GM19328 (cell line): ENCODE data around the gene MT1E.
"Not testable (repeated sequence)": the region's sequence is repeated elsewhere in the genome, so short reads cannot be mapped to it uniquely, and the experiment has no call there.

ENCODE experiments used
- ATAC-seq: cut with Tn5 transposase; IDR thresholded peaks from one replicate; pipeline ENCODE4 v1.9.1; 2021; ENCODE audit warnings: mild to moderate bottlenecking, moderate library complexity; ENCODE audit not compliant: unreplicated experiment

The MT1E gene

DNA sequence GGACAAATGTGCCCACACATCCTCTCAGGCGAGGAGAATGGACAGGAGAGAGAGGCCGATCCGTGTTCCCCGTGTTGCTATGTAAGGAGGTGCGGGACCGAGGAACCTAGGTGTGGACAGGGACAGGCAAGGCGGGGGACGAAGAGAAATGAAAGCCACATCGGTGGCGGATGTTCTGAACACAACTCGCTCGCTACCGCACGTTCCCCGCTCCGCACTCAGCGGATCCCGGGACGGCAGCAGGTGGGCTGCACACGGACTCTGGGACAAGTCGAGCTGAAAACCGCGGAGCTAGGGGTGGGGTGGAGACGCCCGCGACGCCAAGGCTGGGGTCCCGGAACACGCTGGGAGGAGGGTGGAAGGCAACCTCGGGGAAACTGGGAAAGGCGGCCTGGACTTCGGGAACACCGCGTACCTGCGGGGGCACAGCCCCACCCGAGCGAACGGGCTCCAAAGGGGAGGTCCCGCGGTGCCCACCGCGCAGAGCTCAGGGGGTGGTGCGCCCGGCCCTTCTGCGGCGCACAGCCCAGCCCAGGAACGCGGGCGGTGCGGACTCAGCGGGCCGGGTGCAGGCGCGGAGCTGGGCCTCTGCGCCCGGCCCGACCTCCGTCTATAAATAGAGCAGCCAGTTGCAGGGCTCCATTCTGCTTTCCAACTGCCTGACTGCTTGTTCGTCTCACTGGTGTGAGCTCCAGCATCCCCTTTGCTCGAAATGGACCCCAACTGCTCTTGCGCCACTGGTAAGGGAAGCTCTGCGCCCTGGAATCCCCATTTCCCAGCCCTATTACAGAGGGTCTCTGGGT lies at the start of gene MT1E:
TSS of gene MT1E (plus strand) at position 642 of the 803 bp plus-strand sequence. CDS start at position 713, 71 bp downstream.
- peak; percentile 48 for ATAC-seq

DNA sequence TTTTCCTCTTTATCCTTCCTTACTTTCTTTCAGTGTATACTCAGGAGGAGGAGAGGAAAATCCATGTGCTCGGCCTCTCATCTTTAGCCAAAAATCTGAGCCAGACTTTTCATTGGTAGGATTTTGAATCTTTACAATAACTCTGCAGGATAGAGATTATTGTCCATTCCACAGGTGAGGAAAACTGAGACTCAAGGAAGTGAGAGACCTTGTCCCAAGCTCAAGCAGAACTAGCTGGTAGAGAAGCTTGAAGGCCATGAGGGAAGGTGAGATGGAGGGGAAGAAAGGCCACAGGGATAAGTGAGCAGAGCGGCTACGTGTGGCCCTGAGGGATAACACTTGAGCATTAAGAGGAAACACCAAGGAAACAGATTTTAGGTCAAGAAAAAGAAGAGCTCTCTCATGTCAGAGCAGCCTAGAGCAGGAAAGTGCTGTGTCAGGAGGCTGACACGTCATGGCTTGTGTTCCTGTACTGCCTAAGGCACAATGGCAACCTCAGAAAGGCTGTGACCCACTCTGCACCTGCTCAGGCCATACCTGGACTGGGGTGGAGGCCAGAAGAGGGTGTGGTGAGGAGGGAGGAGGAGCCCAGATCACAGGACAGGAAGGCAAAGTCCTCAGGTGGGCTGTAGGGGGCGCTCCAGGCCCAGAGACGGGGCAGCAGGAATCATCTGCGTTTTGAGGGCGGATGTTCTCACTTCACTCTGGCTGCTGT lies 48.8 kb upstream of the MT1E start:
- ATAC-seq, result peak; percentile 75

DNA sequence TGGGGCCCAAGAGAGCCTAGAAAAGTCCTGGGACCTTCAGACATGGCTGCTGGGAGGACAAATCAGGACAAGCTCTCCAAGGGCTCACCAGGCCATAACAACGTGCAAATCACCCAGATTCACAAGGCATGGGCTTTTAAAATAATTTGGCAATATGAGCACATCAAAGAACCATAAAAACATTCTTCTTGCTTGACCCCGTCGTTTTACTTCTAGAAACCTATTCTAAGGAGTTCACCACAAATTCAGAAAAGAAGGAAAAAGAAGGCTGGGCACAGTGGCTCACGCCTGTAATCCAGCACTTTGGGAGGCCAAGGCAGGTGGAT lies 48.3 kb upstream of the MT1E start:
- ATAC-seq, result no peak

DNA sequence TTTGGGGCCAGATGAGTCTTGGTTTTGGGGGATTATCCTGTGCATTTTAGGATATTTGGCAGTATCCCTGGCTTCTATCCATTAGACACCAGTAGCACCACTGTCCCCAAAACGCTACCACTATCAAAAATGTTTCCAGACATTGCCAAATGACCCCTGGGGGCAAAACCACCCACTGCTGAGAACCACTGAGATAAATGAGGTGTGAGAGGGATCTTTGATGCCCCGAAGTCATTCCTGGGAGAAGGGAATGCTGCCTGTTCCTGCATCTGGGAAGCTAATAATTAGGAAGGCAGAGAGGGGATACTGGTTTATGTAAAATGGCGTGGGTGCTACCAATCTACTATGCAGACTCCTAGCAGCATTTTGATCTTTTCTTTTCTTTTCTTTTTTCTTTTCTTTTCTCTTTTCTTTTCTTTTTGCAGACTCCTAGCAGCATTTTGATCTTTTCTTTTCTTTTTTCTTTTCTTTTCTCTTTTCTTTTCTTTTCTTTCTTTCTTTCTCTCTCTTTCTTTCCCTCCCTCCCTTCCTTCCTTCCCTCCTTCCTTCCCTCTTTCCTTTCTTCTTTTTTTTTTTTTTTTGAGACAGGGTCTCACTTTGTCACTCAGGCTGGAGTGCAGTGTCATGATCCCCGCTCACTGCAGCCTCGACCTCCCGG lies 45.1 kb upstream of the MT1E start:
- no peak for ATAC-seq

GRCh38 chr16:56582911-56583310 lies 42.7 kb upstream of the MT1E start:
- ATAC-seq, result not testable (repeated sequence)

- no peak for ATAC-seq
Measured at GRCh38 chr16:56583351-56584168, 42.0 kb upstream of the MT1E start.

DNA sequence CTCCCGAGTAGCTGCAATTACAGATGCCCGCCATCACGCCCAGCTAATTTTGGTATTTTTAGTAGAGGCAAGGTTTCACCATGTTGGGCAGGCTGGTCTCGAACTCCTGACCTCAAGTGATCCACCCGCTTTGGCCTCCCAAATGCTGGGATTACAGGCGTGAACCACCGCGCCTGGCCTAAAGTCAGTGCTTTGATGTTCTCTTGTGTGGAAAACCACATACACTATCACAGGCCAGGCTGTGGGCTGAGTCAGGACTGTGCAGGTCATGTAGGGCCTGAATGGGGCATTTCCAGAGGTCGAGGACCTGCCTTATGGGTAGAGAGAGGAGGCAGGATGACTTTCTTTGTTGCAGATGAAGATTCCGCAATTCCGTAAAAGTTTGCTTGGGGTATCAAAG lies 41.3 kb upstream of the MT1E start:
- no peak for ATAC-seq

DNA sequence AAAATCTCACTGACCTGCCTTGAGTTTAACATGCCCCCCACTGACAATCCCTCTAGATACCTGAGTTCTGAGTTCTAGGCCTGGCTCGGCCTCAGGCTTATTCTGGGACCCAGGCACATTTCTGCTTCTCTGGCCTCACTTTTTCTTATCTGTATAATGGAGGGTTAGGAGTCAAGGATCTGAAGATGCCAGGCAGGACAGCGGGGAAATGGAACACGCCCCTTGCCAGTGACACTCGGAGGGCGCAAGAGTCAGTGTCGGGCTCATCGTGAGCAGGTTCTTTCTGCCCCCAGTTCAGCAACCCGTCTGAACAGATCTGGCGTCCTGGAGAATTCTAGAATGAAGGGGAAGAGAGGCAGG lies 36.8 kb upstream of the MT1E start:
- ATAC-seq, result no peak

GRCh38 chr16:56589141-56590039 lies 36.2 kb upstream of the MT1E start, which contains the start of gene MT3:
Gene MT3, plus strand, starts transcription at chr16:56589528. Its CDS starts 63 bp downstream, at chr16:56589591.
- ATAC-seq, result no peak

DNA sequence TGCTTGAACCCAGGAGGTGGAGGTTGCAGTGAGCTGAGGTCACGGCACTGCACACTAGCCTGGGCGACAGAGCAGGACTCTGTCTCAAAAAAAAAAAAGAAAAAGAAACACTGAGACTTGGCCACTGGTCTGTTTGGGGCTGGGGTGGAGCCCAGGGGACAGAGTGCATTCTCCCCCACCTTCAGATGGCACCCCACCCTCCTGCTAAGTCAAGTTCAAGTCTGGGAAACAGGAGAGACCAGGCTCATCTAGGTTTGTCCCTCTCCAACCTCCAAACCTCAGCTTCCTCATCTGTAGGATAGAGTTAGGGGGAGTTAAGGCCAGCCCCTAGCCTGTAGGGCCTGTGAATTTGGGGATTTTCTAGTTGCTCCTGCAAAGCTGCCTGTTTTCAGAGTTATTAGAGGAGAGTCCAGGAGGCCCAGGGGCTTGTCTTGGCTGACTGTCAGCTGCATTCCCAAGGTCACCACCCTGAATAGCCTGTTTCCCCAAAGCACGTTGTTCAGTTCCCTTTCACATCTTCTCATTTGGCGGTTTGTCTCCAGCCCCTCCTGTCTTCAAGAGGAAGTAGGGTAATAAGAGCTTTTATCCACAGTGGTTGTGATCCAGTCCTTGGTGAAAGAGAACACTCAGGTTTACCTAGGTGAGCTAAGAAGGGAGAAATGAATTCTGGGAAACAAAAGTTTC lies 34.1 kb upstream of the MT1E start:
- ATAC-seq, result no peak

DNA sequence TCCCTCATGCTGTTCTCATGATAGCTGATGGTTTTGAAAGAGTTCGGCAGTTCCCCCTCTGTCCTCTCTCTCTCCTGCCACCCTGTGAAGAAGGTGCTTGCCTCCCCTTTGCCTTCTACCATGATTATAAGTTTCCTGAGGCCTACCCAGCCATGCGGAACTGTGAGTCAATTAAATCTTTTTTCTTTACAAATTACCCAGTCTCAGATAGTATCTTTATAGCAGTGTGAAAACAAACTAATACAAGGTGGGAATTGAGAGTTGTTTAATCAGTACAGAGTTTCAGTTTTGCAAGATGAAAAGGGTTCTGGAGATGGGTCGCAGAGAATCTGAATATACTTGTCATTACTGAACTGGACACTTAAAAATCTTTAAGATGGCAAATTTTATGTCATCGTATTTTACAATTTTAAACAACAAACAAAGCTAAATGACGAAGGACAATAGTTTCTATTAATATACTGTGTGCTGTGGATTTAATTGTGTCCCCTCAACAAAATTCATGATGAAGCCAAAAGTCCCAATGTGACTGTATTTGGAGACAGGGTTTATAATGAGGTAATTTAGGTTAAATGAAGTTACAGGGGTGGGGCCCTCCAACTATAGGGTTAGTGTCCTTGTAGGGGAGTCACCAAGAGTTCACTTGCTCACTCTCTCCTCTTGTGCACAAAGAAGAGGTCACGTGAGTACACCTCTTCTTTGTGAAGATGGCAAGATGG lies 31.8 kb upstream of the MT1E start:
- no peak for ATAC-seq

DNA sequence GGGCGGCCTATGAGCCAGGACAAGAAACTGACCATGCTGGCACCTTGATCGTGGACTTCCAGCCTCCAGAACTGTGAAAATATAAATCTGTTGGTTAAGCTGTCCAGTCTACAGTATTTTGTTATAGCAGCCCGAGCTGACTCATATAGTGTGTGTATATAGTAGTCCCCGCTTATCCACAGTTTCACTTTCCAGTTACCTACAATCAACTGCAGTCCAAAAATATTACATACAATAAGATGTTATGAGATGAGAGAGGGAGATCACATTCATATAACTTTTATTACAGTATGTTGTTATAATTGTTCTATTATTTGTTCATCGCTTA lies 31.3 kb upstream of the MT1E start:
- no peak for ATAC-seq

GRCh38 chr16:56600398-56600999 lies 25.1 kb upstream of the MT1E start:
- ATAC-seq, result no peak

DNA sequence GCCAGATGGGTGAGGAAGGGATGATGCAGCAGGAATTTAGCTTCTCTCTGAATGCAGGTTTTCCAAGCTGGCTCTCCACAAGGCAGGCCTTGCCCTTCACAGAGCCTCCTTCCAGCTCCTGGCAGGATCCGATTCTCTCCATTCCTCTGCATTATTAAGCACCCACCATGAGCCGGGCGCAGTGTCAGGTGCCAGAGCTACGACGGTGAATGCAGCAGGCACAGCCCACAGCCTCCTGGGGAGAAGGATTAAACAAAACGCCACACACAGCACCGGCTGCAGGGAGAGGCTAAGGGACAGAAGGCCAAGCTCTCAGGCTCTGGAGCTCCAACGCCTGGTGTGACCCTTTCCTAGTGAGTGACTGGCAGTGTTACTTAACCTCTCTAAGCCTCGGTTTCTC lies 24.3 kb upstream of the MT1E start:
- no peak for ATAC-seq

DNA sequence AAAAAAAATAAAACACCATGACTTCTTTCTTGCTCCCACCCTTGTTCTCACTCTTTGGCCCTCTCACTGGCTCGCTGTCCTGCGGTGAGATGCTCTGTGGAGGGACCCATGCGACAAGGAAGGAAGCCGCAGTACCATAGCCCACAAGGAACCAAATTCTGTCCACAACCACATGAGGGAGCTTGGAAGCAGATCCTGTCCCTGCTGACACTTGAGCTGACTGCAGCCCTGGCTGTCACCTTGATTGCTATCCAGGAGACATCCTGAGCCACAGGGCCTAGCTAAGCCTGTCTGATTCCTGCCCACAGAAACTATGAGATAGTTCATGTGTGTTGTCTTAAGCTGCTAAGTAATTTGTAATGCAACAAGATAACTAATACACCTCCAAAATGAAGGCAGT lies 22.0 kb upstream of the MT1E start:
- ATAC-seq, result no peak

- no peak for ATAC-seq
Measured at GRCh38 chr16:56604966-56605365, 20.6 kb upstream of the MT1E start.

- ATAC-seq, result no peak
Measured at GRCh38 chr16:56605475-56605874, 20.1 kb upstream of the MT1E start.

GRCh38 chr16:56606071-56606475 lies 19.5 kb upstream of the MT1E start:
- ATAC-seq, result no peak
